Karpas-422 (cell line): ENCODE results near the gene ARID1B. TPM values are rescaled to one million over a fixed set of nuclear protein-coding genes. Genes with fewer than 3 reads are reported as not detected.

Experiments used
- DNase-seq: peaks from one replicate; pipeline ENCODE4 v3.0.0-alpha.2; 2015
- H2AFZ ChIP-seq: fragments of 200-600 bp; sonication (generic); 2 replicates; pipeline ENCODE4 v1.6.1; 2014; ENCODE audit warnings: antibody characterized with exemption, low read length, mixed read lengths
- H3K27ac ChIP-seq: fragments of 200-600 bp; sonication (generic); 2 replicates; pipeline ENCODE4 v1.5.1; 2014; ENCODE audit warnings: mild to moderate bottlenecking, low read length, moderate library complexity
- H3K27me3 ChIP-seq: fragments of 200-600 bp; sonication (generic); 2 replicates; pipeline ENCODE4 v1.6.1; 2014; ENCODE audit warnings: low read length, mixed read lengths
- H3K36me3 ChIP-seq: fragments of 200-600 bp; sonication (generic); 2 replicates; pipeline ENCODE4 v1.6.1; 2014; ENCODE audit warnings: low read length, mixed read lengths; ENCODE audit not compliant: insufficient read depth
- H3K4me1 ChIP-seq: fragments of 200-600 bp; sonication (generic); 2 replicates; pipeline ENCODE4 v1.6.1; 2014; ENCODE audit warnings: mild to moderate bottlenecking, low read length, mixed read lengths
- H3K4me2 ChIP-seq: fragments of 200-600 bp; sonication (generic); 2 replicates; pipeline ENCODE4 v1.6.1; 2014; ENCODE audit warnings: low read length, low read depth, mild to moderate bottlenecking; ENCODE audit not compliant: poor library complexity, severe bottlenecking
- H3K4me3 ChIP-seq: fragments of 200-600 bp; sonication (generic); 2 replicates; pipeline ENCODE4 v1.5.1; 2014; ENCODE audit warnings: mild to moderate bottlenecking, antibody characterized with exemption, low read length, mixed read lengths
- H3K79me2 ChIP-seq: fragments of 200-600 bp; sonication (generic); 2 replicates; pipeline ENCODE4 v1.6.1; 2014; ENCODE audit warnings: mild to moderate bottlenecking, low read length, mixed read lengths
- H3K9ac ChIP-seq: fragments of 200-600 bp; sonication (generic); 2 replicates; pipeline ENCODE4 v1.6.0; 2014; ENCODE audit warnings: low read length
- H3K9me2 ChIP-seq: fragments of 200-600 bp; sonication (generic), shearing (Covaris generic); replicated peaks from 2 replicates; pipeline ENCODE4 v1.6.0; 2014; ENCODE audit warnings: mild to moderate bottlenecking, low read length, moderate library complexity; ENCODE audit not compliant: insufficient read depth
- H3K9me3 ChIP-seq: fragments of 300-700, 200-600 bp; sonication (generic); 2 replicates; pipeline ENCODE4 v1.6.1; 2014; ENCODE audit warnings: low read length, mixed read lengths
- H4K20me1 ChIP-seq: fragments of 200-600 bp; sonication (generic); 2 replicates; pipeline ENCODE4 v1.6.1; 2014; ENCODE audit warnings: mild to moderate bottlenecking, antibody characterized with exemption, low read length, low read depth; ENCODE audit not compliant: insufficient read depth
- total RNA-seq: library from RNA; depleted of rRNA; stranded (reverse); fragments of >200 nt; shearing (Covaris generic); gene quantifications from 2 replicates; pipeline ENCODE4 v1.2.3, GENCODE V29; 2014; ENCODE audit warnings: low replicate concordance

ARID1B gene
- total RNA-seq, 1 experiment from 2014 or later, result 174 TPM

- Histone ChIP-seq H3K9me2 (no peaks in the 10 kb centered on the region), H3K4me2 (no peak overlapping the region), H3K27me3 (no peaks in the 10 kb centered on the region), H3K4me1 (peaks cover 32% of the 10 kb centered on the region), H2AFZ (no peak overlapping the region), H4K20me1 (0 out of 2 replicates have a peak, but pooled peaks cover 3% of the 10 kb centered on the region), H3K79me2 (peaks cover 96% of the 10 kb centered on the region), H3K9me3 (no peaks in the 10 kb centered on the region), H3K9ac (no peak overlapping the region), H3K27ac (no peak overlapping the region), H3K4me3 (no peak overlapping the region), H3K36me3 (peaks cover 32% of the 10 kb centered on the region)
- no peak for DNase-seq
These were observed 124.3 kb downstream of the ARID1B start for GRCh38 chr6:156901309-156902019.

GRCh38 chr6:156902782-156903181, 125.6 kb downstream of the ARID1B start:
- Histone ChIP-seq H3K79me2 (peaks cover 97% of the 10 kb centered on the region), H3K9me2 (no peaks in the 10 kb centered on the region), H4K20me1 (0 out of 2 replicates have a peak, but pooled peaks cover 3% of the 10 kb centered on the region), H3K4me1 (peaks cover 32% of the 10 kb centered on the region), H3K9me3 (no peaks in the 10 kb centered on the region), H3K4me2 (no peak overlapping the region), H3K27me3 (no peaks in the 10 kb centered on the region), H3K4me3 (no peak overlapping the region), H2AFZ (no peak overlapping the region), H3K27ac (no peak overlapping the region), H3K36me3 (peaks cover 32% of the 10 kb centered on the region), H3K9ac (no peak overlapping the region)
- peak; percentile 36 for DNase-seq

- no peak overlapping the region for H2AFZ ChIP-seq
- peaks cover 97% of the 10 kb centered on the region for H3K79me2 ChIP-seq
- no peaks in the 10 kb centered on the region for H3K9me3 ChIP-seq
- no peak for DNase-seq
- no peak overlapping the region for H3K4me3 ChIP-seq
- peaks cover 25% of the 10 kb centered on the region for H3K4me1 ChIP-seq
- no peak overlapping the region for H3K4me2 ChIP-seq
- no peaks in the 10 kb centered on the region for H3K9me2 ChIP-seq
- H3K9ac ChIP-seq, result no peak overlapping the region
- 0 out of 2 replicates have a peak overlapping the region, but pooled peaks have one; percentile 8 for H3K27ac ChIP-seq
- no peaks in the 10 kb centered on the region for H4K20me1 ChIP-seq
- H3K36me3 ChIP-seq, result peaks cover 37% of the 10 kb centered on the region
- no peaks in the 10 kb centered on the region for H3K27me3 ChIP-seq
These were observed 127.2 kb downstream of the ARID1B start for GRCh38 chr6:156904176-156904967.

- no peak overlapping the region for H3K4me2 ChIP-seq
- no peaks in the 10 kb centered on the region for H3K9me3 ChIP-seq
- H4K20me1 ChIP-seq, result no peaks in the 10 kb centered on the region
- H3K4me3 ChIP-seq, result no peak overlapping the region
- peaks cover 32% of the 10 kb centered on the region for H3K36me3 ChIP-seq
- no peak for DNase-seq
- H3K27me3 ChIP-seq, result no peaks in the 10 kb centered on the region
- H3K9me2 ChIP-seq, result no peaks in the 10 kb centered on the region
- no peak overlapping the region for H3K27ac ChIP-seq
- peaks cover 97% of the 10 kb centered on the region for H3K79me2 ChIP-seq
- no peak overlapping the region for H3K9ac ChIP-seq
- H2AFZ ChIP-seq, result no peak overlapping the region
- H3K4me1 ChIP-seq, result peaks cover 26% of the 10 kb centered on the region
These were observed 128.6 kb downstream of the ARID1B start for GRCh38 chr6:156905801-156906200.

GRCh38 chr6:156906451-156906850, 129.3 kb downstream of the ARID1B start:
- H4K20me1 ChIP-seq, result no peaks in the 10 kb centered on the region
- no peak for DNase-seq
- H3K27ac ChIP-seq, result no peak overlapping the region
- H3K9me2 ChIP-seq, result no peaks in the 10 kb centered on the region
- no peak overlapping the region for H2AFZ ChIP-seq
- H3K27me3 ChIP-seq, result no peaks in the 10 kb centered on the region
- peaks cover 29% of the 10 kb centered on the region for H3K4me1 ChIP-seq
- peaks cover 97% of the 10 kb centered on the region for H3K79me2 ChIP-seq
- H3K4me2 ChIP-seq, result no peak overlapping the region
- H3K9me3 ChIP-seq, result no peaks in the 10 kb centered on the region
- H3K36me3 ChIP-seq, result peaks cover 25% of the 10 kb centered on the region
- H3K4me3 ChIP-seq, result no peak overlapping the region
- no peak overlapping the region for H3K9ac ChIP-seq

- H3K9ac ChIP-seq, result no peak overlapping the region
- H3K9me2 ChIP-seq, result no peaks in the 10 kb centered on the region
- no peak for DNase-seq
- H3K36me3 ChIP-seq, result peaks cover 5% of the 10 kb centered on the region; the same call in 1 of the 2 replicates
- H3K4me3 ChIP-seq, result no peak overlapping the region
- no peaks in the 10 kb centered on the region for H3K9me3 ChIP-seq
- peaks cover 41% of the 10 kb centered on the region for H3K4me1 ChIP-seq
- no peaks in the 10 kb centered on the region for H3K27me3 ChIP-seq
- H3K4me2 ChIP-seq, result no peak overlapping the region
- no peak overlapping the region for H3K27ac ChIP-seq
- no peaks in the 10 kb centered on the region for H4K20me1 ChIP-seq
- no peak overlapping the region for H2AFZ ChIP-seq
- peaks cover 99% of the 10 kb centered on the region for H3K79me2 ChIP-seq
These were observed 132.2 kb downstream of the ARID1B start for GRCh38 chr6:156909212-156910010.

- Histone ChIP-seq H3K4me2 (no peak overlapping the region), H3K27me3 (no peaks in the 10 kb centered on the region), H3K9me2 (no peaks in the 10 kb centered on the region), H4K20me1 (no peaks in the 10 kb centered on the region), H3K4me1 (peaks cover 43% of the 10 kb centered on the region), H3K36me3 (peaks cover 5% of the 10 kb centered on the region; the same call in 1 of the 2 replicates), H3K27ac (0 out of 2 replicates have a peak overlapping the region, but pooled peaks have one; percentile 22), H2AFZ (no peak overlapping the region), H3K4me3 (no peak overlapping the region), H3K79me2 (peaks cover 99% of the 10 kb centered on the region), H3K9ac (no peak overlapping the region), H3K9me3 (no peaks in the 10 kb centered on the region)
- DNase-seq, result no peak
These were observed 132.8 kb downstream of the ARID1B start for GRCh38 chr6:156910011-156910334.

GRCh38 chr6:156910938-156911337, 133.8 kb downstream of the ARID1B start:
- no peak overlapping the region for H3K9ac ChIP-seq
- H3K36me3 ChIP-seq, result 0 out of 2 replicates have a peak, but pooled peaks cover 5% of the 10 kb centered on the region
- H3K4me1 ChIP-seq, result peaks cover 49% of the 10 kb centered on the region
- H3K4me2 ChIP-seq, result no peak overlapping the region
- H2AFZ ChIP-seq, result no peak overlapping the region
- no peaks in the 10 kb centered on the region for H3K9me3 ChIP-seq
- no peak overlapping the region for H3K4me3 ChIP-seq
- no peak overlapping the region for H3K27ac ChIP-seq
- H4K20me1 ChIP-seq, result no peaks in the 10 kb centered on the region
- no peaks in the 10 kb centered on the region for H3K9me2 ChIP-seq
- no peak for DNase-seq
- H3K79me2 ChIP-seq, result peaks cover 98% of the 10 kb centered on the region
- no peaks in the 10 kb centered on the region for H3K27me3 ChIP-seq
